Neuronal stem cell (in vitro differentiated cells): ENCODE results near the gene SLC10A7.

ENCODE experiments used
- DNase-seq: peaks from one replicate; pipeline ENCODE4 v3.0.0-alpha.2; 2013; ENCODE audit warnings: low spot score
- H2AFZ ChIP-seq: one replicate; pipeline ENCODE4 v1.6.1; 2013; ENCODE audit warnings: mild to moderate bottlenecking, low read length, inconsistent platforms
- H2AK5ac ChIP-seq: 2 replicates; pipeline ENCODE4 v1.6.1; 2013; ENCODE audit warnings: low read depth, mild to moderate bottlenecking, inconsistent platforms, low read length, moderate library complexity, mixed read lengths
- H2BK120ac ChIP-seq: 2 replicates; pipeline ENCODE4 v1.6.1; 2013; ENCODE audit warnings: low read depth, mild to moderate bottlenecking, inconsistent platforms, low read length, moderate library complexity, mixed read lengths
- H2BK12ac ChIP-seq: one replicate; pipeline ENCODE4 v1.6.1; 2013; ENCODE audit warnings: low read length, inconsistent platforms
- H2BK15ac ChIP-seq: 2 replicates; pipeline ENCODE4 v1.6.1; 2013; ENCODE audit warnings: mild to moderate bottlenecking, low read length, inconsistent platforms, mixed read lengths
- H2BK5ac ChIP-seq: one replicate; pipeline ENCODE4 v1.6.1; 2013; ENCODE audit warnings: inconsistent platforms, mild to moderate bottlenecking, low read length, moderate library complexity
- H3K14ac ChIP-seq: one replicate; pipeline ENCODE4 v1.6.1; 2013; ENCODE audit warnings: low read length, inconsistent platforms
- H3K18ac ChIP-seq: 2 replicates; pipeline ENCODE4 v1.6.1; 2013; ENCODE audit warnings: low read length, inconsistent platforms
- H3K23ac ChIP-seq: 2 replicates; pipeline ENCODE4 v1.6.1; 2013; ENCODE audit warnings: low read depth, mild to moderate bottlenecking, mixed read lengths, low read length, inconsistent platforms; ENCODE audit not compliant: poor library complexity
- H3K27ac ChIP-seq: replicated peaks from 3 replicates; pipeline ENCODE4 v1.5.1; 2013; ENCODE audit warnings: low read length, inconsistent platforms
- H3K27me3 ChIP-seq, 3 experiments: 2 replicates each; pipeline ENCODE4 v1.6.1; 2013; ENCODE audit warnings: low read length in 3 of 3, mild to moderate bottlenecking in 2 of 3, inconsistent platforms in 1 of 3, low read depth in 1 of 3, mixed read lengths in 1 of 3, moderate library complexity in 1 of 3; ENCODE audit not compliant: control insufficient read depth in 3 of 3, insufficient read depth in 3 of 3
- H3K36me3 ChIP-seq, 2 donors: replicated peaks in 1 of 2; 2 replicates each; pipeline ENCODE4 v1.6.1; 2013; ENCODE audit warnings: low read length in 2 of 2; ENCODE audit not compliant: control insufficient read depth in 2 of 2, insufficient read depth in 2 of 2
- H3K4ac ChIP-seq: 2 replicates; pipeline ENCODE4 v1.6.1; 2013; ENCODE audit warnings: inconsistent platforms, mild to moderate bottlenecking, low read length, moderate library complexity
- H3K4me1 ChIP-seq, 2 donors: 1 replicate in 1 of 2; 2 replicates in 1 of 2; pipeline ENCODE4 v1.6.1; 2013; ENCODE audit warnings: low read length in 2 of 2, low read depth in 1 of 2; ENCODE audit not compliant: control insufficient read depth in 2 of 2, insufficient read depth in 1 of 2
- H3K4me2 ChIP-seq: one replicate; pipeline ENCODE4 v1.6.1; 2013; ENCODE audit warnings: mild to moderate bottlenecking, low read length, inconsistent platforms; ENCODE audit not compliant: insufficient read depth, poor library complexity, severe bottlenecking
- H3K4me3 ChIP-seq, 2 donors: 2 replicates each; pipeline ENCODE4 v1.5.1; 2013; ENCODE audit warnings: low read length in 2 of 2, mild to moderate bottlenecking in 2 of 2, inconsistent platforms in 1 of 2, moderate library complexity in 1 of 2
- H3K79me1 ChIP-seq: one replicate; pipeline ENCODE4 v1.6.1; 2013; ENCODE audit warnings: low read depth, mild to moderate bottlenecking, inconsistent platforms, low read length, moderate library complexity
- H3K9ac ChIP-seq: one replicate; pipeline ENCODE4 v1.6.1; 2013; ENCODE audit warnings: mild to moderate bottlenecking, low read depth, low read length, inconsistent platforms; ENCODE audit not compliant: poor library complexity
- H3K9me3 ChIP-seq, 2 donors: replicated peaks in 1 of 2; 2 replicates each; pipeline versions ENCODE3 to v1.6.1; 2013; ENCODE audit warnings: low read length in 2 of 2, mild to moderate bottlenecking in 2 of 2, inconsistent platforms in 1 of 2, low read depth in 1 of 2, mixed read lengths in 1 of 2, moderate library complexity in 1 of 2; ENCODE audit not compliant: control insufficient read depth in 2 of 2, insufficient read depth in 1 of 2
- H4K8ac ChIP-seq: one replicate; pipeline ENCODE4 v1.6.1; 2013; ENCODE audit warnings: low read depth, mild to moderate bottlenecking, inconsistent platforms, low read length, moderate library complexity
- H4K91ac ChIP-seq: one replicate; pipeline ENCODE4 v1.6.1; 2013; ENCODE audit warnings: low read length, low read depth, mild to moderate bottlenecking, inconsistent platforms; ENCODE audit not compliant: poor library complexity
- WGBS, 2 donors: extraction: QIAGEN DNeasy Blood & Tissue Kit; methylation state at CpG; one replicate each; pipeline ENCODE4 v1.1.7; 2013; ENCODE audit warnings: missing lambda C conversion rate in 2 of 2, mixed read lengths in 1 of 2; ENCODE audit not compliant: insufficient read length in 2 of 2, insufficient replicate concordance in 1 of 2; ENCODE audit errors: extremely low coverage in 2 of 2; 5-methylcytosine and 5-hydroxymethylcytosine counted together

The SLC10A7 gene

DNA sequence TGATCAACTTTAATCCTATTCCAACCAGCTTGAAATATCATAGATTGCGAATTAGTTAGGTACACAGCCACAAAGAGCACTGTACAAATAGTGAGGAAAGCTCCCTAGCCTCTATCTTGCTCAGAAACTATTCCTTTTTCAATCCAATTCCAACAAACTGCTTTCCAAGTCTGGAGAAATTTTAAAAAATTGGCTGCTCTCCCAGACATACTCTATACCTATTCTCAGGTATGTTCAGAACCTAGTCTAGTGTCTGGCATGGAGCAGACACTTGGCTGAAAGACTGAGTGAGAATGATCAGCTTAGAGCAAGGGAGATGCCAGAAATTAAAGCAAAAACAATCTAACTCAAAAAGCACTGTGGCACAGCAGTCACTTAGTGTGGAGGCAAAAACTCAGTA lies 105.9 kb downstream of the SLC10A7 start:
- H3K4me3 ChIP-seq: no peak overlapping the region
- no peak overlapping the region for H3K4me2 ChIP-seq
- no peak overlapping the region for H3K4ac ChIP-seq
- WGBS, 2 donors: no CpG with 5 or more reads among the region's 1 CpG
- no peaks in the 10 kb centered on the region for H3K9me3 ChIP-seq
- H3K14ac ChIP-seq: no peak overlapping the region
- no peak overlapping the region for H4K8ac ChIP-seq
- no peaks in the 10 kb centered on the region for H3K36me3 ChIP-seq
- no peak overlapping the region for H4K91ac ChIP-seq
- no peak overlapping the region for H2BK120ac ChIP-seq
- no peak overlapping the region for H2AK5ac ChIP-seq
- no peak overlapping the region for H2BK12ac ChIP-seq
- H3K27me3 ChIP-seq: no peaks in the 10 kb centered on the region
- H2BK5ac ChIP-seq: no peak overlapping the region
- no peak overlapping the region for H3K23ac ChIP-seq
- H3K4me1 ChIP-seq: no peaks in the 10 kb centered on the region
- DNase-seq: no peak
- no peak overlapping the region for H3K18ac ChIP-seq
- H3K9ac ChIP-seq: no peak overlapping the region
- no peaks in the 10 kb centered on the region for H3K79me1 ChIP-seq
- H2AFZ ChIP-seq: no peak overlapping the region
- no peak overlapping the region for H2BK15ac ChIP-seq
- no peak overlapping the region for H3K27ac ChIP-seq

DNA sequence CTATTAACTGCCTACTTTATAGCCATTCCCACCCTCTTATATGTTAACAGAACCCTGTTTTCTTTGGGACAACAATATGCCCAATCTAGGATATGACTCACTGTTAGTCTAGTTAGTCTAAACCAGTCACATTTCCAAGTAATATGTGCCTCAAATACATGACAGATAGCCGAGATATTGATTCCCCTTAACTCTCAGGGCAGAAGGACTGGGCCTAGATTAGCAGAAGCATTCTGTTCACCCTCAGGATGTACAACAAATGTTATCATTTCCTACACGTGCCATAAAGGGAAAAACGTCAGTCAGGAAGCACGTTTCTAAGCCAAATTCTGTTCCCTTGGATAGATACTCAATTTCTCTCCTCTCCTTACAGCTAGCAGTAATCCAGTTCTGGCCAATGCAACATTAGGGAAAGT lies 114.1 kb downstream of the SLC10A7 start:
- no peak overlapping the region for H3K4ac ChIP-seq
- no peaks in the 10 kb centered on the region for H3K9me3 ChIP-seq
- no peak overlapping the region for H3K4me2 ChIP-seq
- no peaks in the 10 kb centered on the region for H3K79me1 ChIP-seq
- H3K18ac ChIP-seq: no peak overlapping the region
- no peak overlapping the region for H3K23ac ChIP-seq
- no peak for DNase-seq
- no peak overlapping the region for H4K91ac ChIP-seq
- no CpG with 5 or more reads among the region's 4 CpGs for WGBS, 2 donors
- H4K8ac ChIP-seq: no peak overlapping the region
- no peaks in the 10 kb centered on the region for H3K4me1 ChIP-seq
- no peak overlapping the region for H3K27ac ChIP-seq
- no peak overlapping the region for H3K9ac ChIP-seq
- H2AFZ ChIP-seq: no peak overlapping the region
- no peak overlapping the region for H2BK15ac ChIP-seq
- H3K4me3 ChIP-seq: no peak overlapping the region
- H2BK12ac ChIP-seq: no peak overlapping the region
- no peaks in the 10 kb centered on the region for H3K36me3 ChIP-seq
- H2BK120ac ChIP-seq: no peak overlapping the region
- no peak overlapping the region for H3K14ac ChIP-seq
- H2AK5ac ChIP-seq: no peak overlapping the region
- no peaks in the 10 kb centered on the region for H3K27me3 ChIP-seq
- H2BK5ac ChIP-seq: no peak overlapping the region

DNA sequence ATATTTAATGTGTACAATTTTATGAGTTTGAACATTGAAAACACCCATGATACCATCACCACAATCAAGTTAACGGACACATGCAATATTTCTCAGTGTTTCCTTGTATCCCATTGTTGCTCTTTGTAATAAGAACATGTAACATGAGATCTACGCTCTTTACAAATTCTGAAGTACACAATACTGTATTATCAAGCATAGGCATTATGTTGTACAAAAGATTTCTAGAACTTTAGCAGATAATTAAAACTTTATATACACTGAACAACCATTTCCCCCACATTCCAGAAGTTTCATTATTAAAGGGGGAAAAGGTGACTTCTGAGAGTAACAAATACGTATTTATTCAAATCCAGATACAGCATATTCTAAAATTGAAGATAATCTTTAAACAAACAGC lies 114.5 kb downstream of the SLC10A7 start:
- Histone ChIP-seq H2BK12ac (no peak overlapping the region), H3K27ac (no peak overlapping the region), H3K27me3 (no peaks in the 10 kb centered on the region), H4K91ac (no peak overlapping the region), H3K79me1 (no peaks in the 10 kb centered on the region), H2BK5ac (no peak overlapping the region), H2BK15ac (no peak overlapping the region), H4K8ac (no peak overlapping the region), H3K4ac (no peak overlapping the region), H3K4me1 (no peaks in the 10 kb centered on the region), H3K23ac (no peak overlapping the region), H2AK5ac (no peak overlapping the region), H3K4me3 (no peak overlapping the region), H3K4me2 (no peak overlapping the region), H3K9ac (no peak overlapping the region), H3K18ac (no peak overlapping the region), H3K14ac (no peak overlapping the region), H3K36me3 (no peaks in the 10 kb centered on the region), H3K9me3 (no peaks in the 10 kb centered on the region), H2BK120ac (no peak overlapping the region), H2AFZ (no peak overlapping the region)
- no peak for DNase-seq
- no CpG with 5 or more reads among the region's 3 CpGs for WGBS, 2 donors

DNA sequence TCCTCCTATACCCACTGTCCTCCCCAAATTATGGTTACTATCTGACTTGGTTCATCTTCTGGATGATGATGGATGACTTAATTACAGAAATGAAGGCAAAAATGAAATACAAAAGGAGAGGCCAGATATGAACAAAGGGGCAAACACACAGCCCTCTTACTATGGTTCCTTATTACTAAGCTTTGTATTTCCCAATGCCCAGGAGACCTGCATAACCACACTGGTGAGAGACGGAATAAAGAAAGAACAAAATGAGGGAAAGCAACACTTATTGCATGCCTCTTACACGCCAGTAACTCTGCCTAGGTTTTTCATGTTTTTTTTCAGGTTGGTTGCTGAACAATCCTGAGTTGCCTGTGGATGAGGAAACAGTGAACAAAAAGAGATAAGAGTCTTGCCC lies 120.5 kb downstream of the SLC10A7 start:
- no peak overlapping the region for H4K91ac ChIP-seq
- H3K9ac ChIP-seq: no peak overlapping the region
- no peak overlapping the region for H2AK5ac ChIP-seq
- H3K4me2 ChIP-seq: no peak overlapping the region
- H3K18ac ChIP-seq: no peak overlapping the region
- no peak overlapping the region for H3K4ac ChIP-seq
- no peak overlapping the region for H3K23ac ChIP-seq
- no peak overlapping the region for H2BK15ac ChIP-seq
- H2BK120ac ChIP-seq: no peak overlapping the region
- no peaks in the 10 kb centered on the region for H3K27me3 ChIP-seq
- DNase-seq: no peak
- no peaks in the 10 kb centered on the region for H3K9me3 ChIP-seq
- WGBS, 2 donors: no CpG with 5 or more reads among the region's 2 CpGs
- H2AFZ ChIP-seq: no peak overlapping the region
- H3K14ac ChIP-seq: no peak overlapping the region
- H3K27ac ChIP-seq: no peak overlapping the region
- H3K79me1 ChIP-seq: no peaks in the 10 kb centered on the region
- H2BK5ac ChIP-seq: no peak overlapping the region
- H3K4me3 ChIP-seq: no peak overlapping the region
- no peak overlapping the region for H2BK12ac ChIP-seq
- no peaks in the 10 kb centered on the region for H3K36me3 ChIP-seq
- H4K8ac ChIP-seq: no peak overlapping the region
- peaks cover 6 to 8% of the 10 kb centered on the region in 2 donors for H3K4me1 ChIP-seq
